Ishikawa (cell line): ENCODE results near the gene GPC1.

ENCODE experiments used
- CEBPB ChIP-seq: IDR thresholded peaks from 2 replicates; pipeline ENCODE4 v1.6.1; 2012
- CREB1 ChIP-seq: IDR thresholded peaks from 2 replicates; pipeline ENCODE4 v1.6.1; 2012; ENCODE audit warnings: low read depth
- EGR1 ChIP-seq: IDR thresholded peaks from 2 replicates; pipeline ENCODE4 v1.6.1; 2012
- EP300 ChIP-seq: IDR thresholded peaks from 2 replicates; pipeline ENCODE4 v1.6.1; 2012; ENCODE audit warnings: borderline replicate concordance
- FOXM1 ChIP-seq: IDR thresholded peaks from 2 replicates; pipeline ENCODE4 v1.6.1; 2012; ENCODE audit warnings: low read depth, borderline replicate concordance
- NFIC ChIP-seq: IDR thresholded peaks from 2 replicates; pipeline ENCODE4 v1.6.1; 2012
- RAD21 ChIP-seq: IDR thresholded peaks from 2 replicates; pipeline ENCODE4 v1.6.1; 2012; ENCODE audit warnings: low read depth
- TAF1 ChIP-seq: IDR thresholded peaks from 2 replicates; pipeline ENCODE4 v1.6.1; 2012; ENCODE audit warnings: low read depth, mild to moderate bottlenecking
- TCF12 ChIP-seq: IDR thresholded peaks from 2 replicates; pipeline ENCODE4 v1.6.1; 2012; ENCODE audit warnings: low read depth
- TEAD4 ChIP-seq: IDR thresholded peaks from 2 replicates; pipeline ENCODE4 v1.6.1; 2012
- YY1 ChIP-seq: IDR thresholded peaks from 2 replicates; pipeline ENCODE4 v1.6.1; 2012; ENCODE audit warnings: low read depth
- ZBTB7A ChIP-seq: IDR thresholded peaks from 2 replicates; pipeline ENCODE4 v1.6.1; 2012; ENCODE audit warnings: low read depth
- TF ChIP-seq, protein P1 (sequence below): IDR thresholded peaks from 2 replicates; pipeline ENCODE4 v1.6.1; 2012
- TF ChIP-seq, protein P2 (sequence below): IDR thresholded peaks from 2 replicates; pipeline ENCODE4 v1.6.1; 2012; ENCODE audit warnings: low read depth, mild to moderate bottlenecking

DNA sequence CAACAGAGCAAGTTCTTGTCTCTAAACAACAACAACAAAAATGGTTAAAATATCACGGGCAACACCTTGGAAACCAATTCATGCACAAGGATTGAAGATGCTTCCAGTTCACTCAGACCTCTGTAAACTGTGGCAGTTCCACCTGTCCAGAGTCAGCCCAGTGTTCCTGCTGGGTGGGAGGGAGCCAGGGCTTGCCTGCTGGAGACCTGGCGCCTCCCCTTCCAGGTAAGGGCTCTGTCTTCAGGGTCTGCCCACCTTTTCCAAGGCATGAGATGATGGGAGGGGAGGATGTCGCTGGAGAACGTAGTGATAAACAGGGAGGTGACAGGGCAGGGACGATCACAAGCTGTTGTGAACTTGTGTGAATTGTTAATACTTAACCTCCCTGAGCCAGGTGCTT lies 9.8 kb upstream of the GPC1 start:
- TF ChIP-seq EGR1 (no peak), CREB1 (no peak), TAF1 (no peak), NFIC (no peak), FOXM1 (no peak), YY1 (no peak), EP300 (no peak), TEAD4 (no peak), CEBPB (no peak), ZBTB7A (no peak), RAD21 (no peak), TCF12 (no peak)
- TF ChIP-seq, protein P1, sequence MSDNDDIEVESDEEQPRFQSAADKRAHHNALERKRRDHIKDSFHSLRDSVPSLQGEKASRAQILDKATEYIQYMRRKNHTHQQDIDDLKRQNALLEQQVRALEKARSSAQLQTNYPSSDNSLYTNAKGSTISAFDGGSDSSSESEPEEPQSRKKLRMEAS, result no peak
- TF ChIP-seq, protein P2, sequence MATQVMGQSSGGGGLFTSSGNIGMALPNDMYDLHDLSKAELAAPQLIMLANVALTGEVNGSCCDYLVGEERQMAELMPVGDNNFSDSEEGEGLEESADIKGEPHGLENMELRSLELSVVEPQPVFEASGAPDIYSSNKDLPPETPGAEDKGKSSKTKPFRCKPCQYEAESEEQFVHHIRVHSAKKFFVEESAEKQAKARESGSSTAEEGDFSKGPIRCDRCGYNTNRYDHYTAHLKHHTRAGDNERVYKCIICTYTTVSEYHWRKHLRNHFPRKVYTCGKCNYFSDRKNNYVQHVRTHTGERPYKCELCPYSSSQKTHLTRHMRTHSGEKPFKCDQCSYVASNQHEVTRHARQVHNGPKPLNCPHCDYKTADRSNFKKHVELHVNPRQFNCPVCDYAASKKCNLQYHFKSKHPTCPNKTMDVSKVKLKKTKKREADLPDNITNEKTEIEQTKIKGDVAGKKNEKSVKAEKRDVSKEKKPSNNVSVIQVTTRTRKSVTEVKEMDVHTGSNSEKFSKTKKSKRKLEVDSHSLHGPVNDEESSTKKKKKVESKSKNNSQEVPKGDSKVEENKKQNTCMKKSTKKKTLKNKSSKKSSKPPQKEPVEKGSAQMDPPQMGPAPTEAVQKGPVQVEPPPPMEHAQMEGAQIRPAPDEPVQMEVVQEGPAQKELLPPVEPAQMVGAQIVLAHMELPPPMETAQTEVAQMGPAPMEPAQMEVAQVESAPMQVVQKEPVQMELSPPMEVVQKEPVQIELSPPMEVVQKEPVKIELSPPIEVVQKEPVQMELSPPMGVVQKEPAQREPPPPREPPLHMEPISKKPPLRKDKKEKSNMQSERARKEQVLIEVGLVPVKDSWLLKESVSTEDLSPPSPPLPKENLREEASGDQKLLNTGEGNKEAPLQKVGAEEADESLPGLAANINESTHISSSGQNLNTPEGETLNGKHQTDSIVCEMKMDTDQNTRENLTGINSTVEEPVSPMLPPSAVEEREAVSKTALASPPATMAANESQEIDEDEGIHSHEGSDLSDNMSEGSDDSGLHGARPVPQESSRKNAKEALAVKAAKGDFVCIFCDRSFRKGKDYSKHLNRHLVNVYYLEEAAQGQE, result no peak
